A549 (cell line): Measurements from ENCODE around the gene CLDN2. TPM values are rescaled to one million over a fixed set of nuclear protein-coding genes. Genes with fewer than 3 reads are reported as not detected.

ENCODE experiments used
- ATAC-seq, 2 experiments: fragments of 200-7000 bp in 1 of 2; fragments of >200 bp in 1 of 2; cut with Nextera tagmentation in 1 of 2; cut with Tn5 transposase in 1 of 2; 3 replicates each; pipeline versions ENCODE4 v1.8.0 to v1.9.1; 2018 to 2020; ENCODE audit warnings: mild to moderate bottlenecking in 1 of 2, moderate library complexity in 1 of 2
- CTCF ChIA-PET: fragments of 300-600 bp; sonication (Branson Sonifier 250); formaldehyde crosslinking; extraction: SDS; loops from one replicate; lab custom pipeline; 2021; ENCODE audit warnings: antibody characterized with exemption, inconsistent platforms; lab: Yijun Ruan, JAX
- POLR2A ChIA-PET: fragments of 350-600 bp; formaldehyde crosslinking; extraction: SDS; loops from one replicate; lab custom pipeline; 2021; ENCODE audit warnings: antibody characterized with exemption, inconsistent platforms; lab: Yijun Ruan, JAX
- DNase-seq, 2 experiments: peaks; one replicate each; pipeline versions ENCODE4 v3.0.0 to v3.0.0-alpha.2; 2011 to 2016; ENCODE audit warnings: low read depth in 1 of 2, low spot score in 1 of 2
- FAIRE-seq: peaks from 2 replicates; lab custom pipeline; 2011; peaks lifted over from hg19 to GRCh38; lab: Jason Lieb, UNC
- H3K27ac ChIP-seq, 2 experiments: fragments of >200 bp; sonication (Bioruptor Twin); formaldehyde crosslinking; 3 replicates each; pipeline ENCODE4 v1.5.1; 2016 to 2017
- H3K4me1 ChIP-seq: fragments of >200 bp; sonication (Bioruptor Twin); formaldehyde crosslinking; 3 replicates; pipeline ENCODE4 v1.6.1; 2016
- H3K4me2 ChIP-seq: fragments of >200 bp; sonication (Bioruptor Twin); formaldehyde crosslinking; 3 replicates; pipeline ENCODE4 v1.6.1; 2016
- H3K4me3 ChIP-seq: fragments of >200 bp; sonication (Bioruptor Twin); formaldehyde crosslinking; 3 replicates; pipeline ENCODE4 v1.5.1; 2016
- H3K9me3 ChIP-seq: fragments of >200 bp; sonication (Bioruptor Twin); formaldehyde crosslinking; 3 replicates; pipeline ENCODE4 v1.6.1; 2016
- CEBPB ChIP-seq, 2 experiments: fragments of >200 bp in 1 of 2; sonication (Bioruptor Twin) in 1 of 2; formaldehyde crosslinking in 1 of 2; IDR thresholded peaks; 2 replicates each; pipeline ENCODE4 v1.6.1; 2012 to 2016
- CHD2 ChIP-seq: fragments of 150-350 bp; IDR thresholded peaks from 2 replicates; pipeline ENCODE4 v1.6.1; 2014; ENCODE audit warnings: low read length; ENCODE audit not compliant: partially characterized antibody
- CHD4 ChIP-seq: fragments of 200-600 bp; sonication (generic); IDR thresholded peaks from 2 replicates; pipeline ENCODE4 v1.6.1; 2016; ENCODE audit warnings: antibody characterized with exemption, mild to moderate bottlenecking, borderline replicate concordance
- EHF ChIP-seq: fragments of 250-450 bp; sonication (Bioruptor Pico); IDR thresholded peaks from 2 replicates; pipeline ENCODE4 v1.5.0; 2020; ENCODE audit warnings: mild to moderate bottlenecking
- EHMT2 ChIP-seq: fragments of 200-600 bp; sonication (generic); IDR thresholded peaks from 2 replicates; pipeline ENCODE4 v1.6.1; 2016; ENCODE audit warnings: antibody characterized with exemption, low read depth, mild to moderate bottlenecking, moderate library complexity
- ESRRA ChIP-seq: fragments of 150-350 bp; IDR thresholded peaks from 2 replicates; pipeline ENCODE4 v1.6.1; 2014; ENCODE audit warnings: mild to moderate bottlenecking, low read length, borderline replicate concordance
- FOSB ChIP-seq: fragments of 250-450 bp; sonication (Bioruptor Pico); IDR thresholded peaks from 2 replicates; pipeline ENCODE4 v1.5.0; 2020; ENCODE audit warnings: mild to moderate bottlenecking, moderate library complexity
- FOXS1 ChIP-seq: fragments of 250-450 bp; sonication (Bioruptor Pico); IDR thresholded peaks from 2 replicates; pipeline ENCODE4 v1.5.0; 2020; ENCODE audit warnings: mild to moderate bottlenecking, moderate library complexity
- HDAC2 ChIP-seq: fragments of 200-600 bp; sonication (generic); IDR thresholded peaks from 2 replicates; pipeline ENCODE4 v1.6.1; 2016
- JUN ChIP-seq, 2 experiments: fragments of >200 bp; sonication (Bioruptor Twin); formaldehyde crosslinking; IDR thresholded peaks; 2 replicates in 1 of 2; 3 replicates in 1 of 2; pipeline ENCODE4 v1.6.1; 2016 to 2017
- KDM1A ChIP-seq: fragments of 200-600 bp; sonication (generic); IDR thresholded peaks from 2 replicates; pipeline ENCODE4 v1.6.1; 2016; ENCODE audit warnings: low read depth, mild to moderate bottlenecking
- MYC ChIP-seq: IDR thresholded peaks from 2 replicates; pipeline ENCODE4 v1.6.1; 2012; ENCODE audit warnings: mild to moderate bottlenecking, inconsistent platforms, low read length, improper control_type of control experiment, borderline replicate concordance
- NFE2L2 ChIP-seq: fragments of 150-350 bp; conservative IDR thresholded peaks from 2 replicates; pipeline ENCODE4 v1.6.1; 2014; ENCODE audit warnings: low read length
- NPAS2 ChIP-seq: fragments of 250-450 bp; sonication (Bioruptor Pico); IDR thresholded peaks from 2 replicates; pipeline ENCODE4 v1.8.0; 2022; ENCODE audit warnings: mild to moderate bottlenecking, moderate library complexity, borderline replicate concordance
- POLR2AphosphoS2 ChIP-seq: conservative IDR thresholded peaks from 2 replicates; pipeline ENCODE4 v1.6.1; 2012; ENCODE audit warnings: low read length, improper control_type of control experiment, inconsistent platforms
- RAD21 ChIP-seq, 2 experiments: fragments of >200 bp in 1 of 2; sonication (Bioruptor Twin) in 1 of 2; formaldehyde crosslinking in 1 of 2; IDR thresholded peaks in 1 of 2; conservative IDR thresholded peaks in 1 of 2; 2 replicates in 1 of 2; 3 replicates in 1 of 2; pipeline ENCODE4 v1.6.1; 2012 to 2018; ENCODE audit warnings: inconsistent platforms in 1 of 2
- RCOR1 ChIP-seq: fragments of 150-350 bp; IDR thresholded peaks from 2 replicates; pipeline ENCODE4 v1.6.1; 2014; ENCODE audit warnings: antibody characterized with exemption, low read length, low read depth
- RNF2 ChIP-seq: fragments of 200-600 bp; sonication (generic); IDR thresholded peaks from 2 replicates; pipeline ENCODE4 v1.6.1; 2016; ENCODE audit warnings: low read depth, mild to moderate bottlenecking, antibody characterized with exemption, moderate library complexity, borderline replicate concordance
- SMC3 ChIP-seq: fragments of >200 bp; sonication (Bioruptor Twin); formaldehyde crosslinking; IDR thresholded peaks from 3 replicates; pipeline ENCODE4 v1.6.1; 2018; ENCODE audit warnings: inconsistent platforms
- TFCP2L1 ChIP-seq: fragments of 250-450 bp; sonication (Bioruptor Pico); IDR thresholded peaks from 2 replicates; pipeline ENCODE4 v1.5.0; 2021; ENCODE audit warnings: mild to moderate bottlenecking
- WGBS: methylation state at CpG from one replicate; pipeline ENCODE4 v1.1.6; 2017; ENCODE audit errors: missing lambda C conversion rate; 5-methylcytosine and 5-hydroxymethylcytosine counted together
- polyA plus RNA-seq, 4 experiments: library from polyadenylated mRNA; depleted of rRNA in 3 of 4; stranded (reverse); fragments of >200 nt; fragmentation: RNase III in 1 of 4; extraction: RNeasy Plus Mini Kit Qiagen cat#74134 plus additional on column Dnase treatment in 1 of 4; gene quantifications; 2 replicates in 3 of 4; 3 replicates in 1 of 4; pipeline ENCODE4 v1.2.3, GENCODE V29; 2011 to 2017
- TF ChIP-seq, protein P1 (sequence below): fragments of 250-450 bp; sonication (Bioruptor Pico); IDR thresholded peaks from 2 replicates; pipeline ENCODE4 v1.5.0; 2020; ENCODE audit warnings: low read depth, mild to moderate bottlenecking, moderate library complexity
- TF ChIP-seq, protein P2 (sequence below): IDR thresholded peaks from 2 replicates; pipeline ENCODE4 v1.6.1; 2012
- TF ChIP-seq, protein P3 (sequence below): fragments of >200 bp; sonication (Bioruptor Twin); formaldehyde crosslinking; IDR thresholded peaks from 3 replicates; pipeline ENCODE4 v1.5.1; 2016
- TF ChIP-seq, protein P4 (sequence below): fragments of 150-350 bp; IDR thresholded peaks from 2 replicates; pipeline ENCODE4 v1.6.1; 2014; ENCODE audit warnings: low read depth, mild to moderate bottlenecking, low read length
- TF ChIP-seq, protein P5 (sequence below): fragments of 200-600 bp; sonication (generic); IDR thresholded peaks from 2 replicates; pipeline ENCODE4 v1.6.1; 2016; ENCODE audit warnings: antibody characterized with exemption, mild to moderate bottlenecking, moderate library complexity
- TF ChIP-seq, protein P6 (sequence below): fragments of >200 bp; sonication (Bioruptor Twin); formaldehyde crosslinking; IDR thresholded peaks from 3 replicates; pipeline ENCODE4 v1.6.1; 2016

CLDN2 gene
- polyA plus RNA-seq, 2 of the 4 experiments (the other 2 are of a cell fraction) = 28.1 to 28.6 TPM

DNA sequence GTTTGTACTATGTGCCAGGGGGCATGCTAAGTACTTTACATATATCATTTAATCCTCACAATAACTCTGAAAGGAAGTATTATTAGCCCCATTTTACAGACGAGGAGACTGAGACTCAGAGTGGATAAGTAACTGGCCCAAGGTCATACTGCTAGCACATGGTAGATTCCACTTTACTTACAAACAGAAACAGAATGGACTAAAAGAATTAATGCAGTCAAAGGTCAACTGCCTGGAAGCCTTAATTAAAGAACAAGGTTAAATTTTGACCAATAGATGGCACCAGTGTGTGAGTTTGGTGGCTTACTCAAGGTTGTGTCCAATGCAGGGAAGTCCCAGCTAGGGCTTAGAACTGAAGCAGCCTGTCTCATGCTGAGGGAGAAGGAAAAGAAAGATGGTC lies 21.7 kb upstream of the CLDN2 start:
- Histone ChIP-seq H3K4me3 (no peak overlapping the region), H3K4me2 (peak overlapping the region; percentile 19; the same call in 2 of the 3 replicates), H3K4me1 (peaks cover 65% of the 10 kb centered on the region), H3K9me3 (no peaks in the 10 kb centered on the region), H3K27ac (peak overlapping the region; percentile 88 to 90)
- POLR2A ChIA-PET = interaction anchor here (0.7 to 0.9 kb wide), 2 partner anchors 34 to 61 kb away, joined by 3 to 6 read pairs; no protein-coding TSS in a partner anchor
- ATAC-seq (peak in 1 of 2 experiments; percentile 55; a peak in 3 of 6 replicates), DNase-seq (peak; percentile 42 to 74), FAIRE-seq (peak; percentile 97)
- TF ChIP-seq, protein P1, sequence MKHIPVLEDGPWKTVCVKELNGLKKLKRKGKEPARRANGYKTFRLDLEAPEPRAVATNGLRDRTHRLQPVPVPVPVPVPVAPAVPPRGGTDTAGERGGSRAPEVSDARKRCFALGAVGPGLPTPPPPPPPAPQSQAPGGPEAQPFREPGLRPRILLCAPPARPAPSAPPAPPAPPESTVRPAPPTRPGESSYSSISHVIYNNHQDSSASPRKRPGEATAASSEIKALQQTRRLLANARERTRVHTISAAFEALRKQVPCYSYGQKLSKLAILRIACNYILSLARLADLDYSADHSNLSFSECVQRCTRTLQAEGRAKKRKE = no peak
- TF ChIP-seq EHMT2 = no peak
- 0 out of 5 replicates have a peak, but pooled peaks of 1 of the 2 experiments have one; percentile 4 for TF ChIP-seq JUN (IDR thresholded peaks at IDR 0.05)
- no peak for TF ChIP-seq RNF2
- peak; percentile 92 for TF ChIP-seq HDAC2
- TF ChIP-seq, protein P2, sequence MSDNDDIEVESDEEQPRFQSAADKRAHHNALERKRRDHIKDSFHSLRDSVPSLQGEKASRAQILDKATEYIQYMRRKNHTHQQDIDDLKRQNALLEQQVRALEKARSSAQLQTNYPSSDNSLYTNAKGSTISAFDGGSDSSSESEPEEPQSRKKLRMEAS = 0 out of 2 replicates have a peak, but pooled peaks have one; percentile 17
- TF ChIP-seq KDM1A = peak; percentile 93
- TF ChIP-seq, protein P3, sequence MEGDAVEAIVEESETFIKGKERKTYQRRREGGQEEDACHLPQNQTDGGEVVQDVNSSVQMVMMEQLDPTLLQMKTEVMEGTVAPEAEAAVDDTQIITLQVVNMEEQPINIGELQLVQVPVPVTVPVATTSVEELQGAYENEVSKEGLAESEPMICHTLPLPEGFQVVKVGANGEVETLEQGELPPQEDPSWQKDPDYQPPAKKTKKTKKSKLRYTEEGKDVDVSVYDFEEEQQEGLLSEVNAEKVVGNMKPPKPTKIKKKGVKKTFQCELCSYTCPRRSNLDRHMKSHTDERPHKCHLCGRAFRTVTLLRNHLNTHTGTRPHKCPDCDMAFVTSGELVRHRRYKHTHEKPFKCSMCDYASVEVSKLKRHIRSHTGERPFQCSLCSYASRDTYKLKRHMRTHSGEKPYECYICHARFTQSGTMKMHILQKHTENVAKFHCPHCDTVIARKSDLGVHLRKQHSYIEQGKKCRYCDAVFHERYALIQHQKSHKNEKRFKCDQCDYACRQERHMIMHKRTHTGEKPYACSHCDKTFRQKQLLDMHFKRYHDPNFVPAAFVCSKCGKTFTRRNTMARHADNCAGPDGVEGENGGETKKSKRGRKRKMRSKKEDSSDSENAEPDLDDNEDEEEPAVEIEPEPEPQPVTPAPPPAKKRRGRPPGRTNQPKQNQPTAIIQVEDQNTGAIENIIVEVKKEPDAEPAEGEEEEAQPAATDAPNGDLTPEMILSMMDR = peak; percentile 59
- TF ChIP-seq, protein P4, sequence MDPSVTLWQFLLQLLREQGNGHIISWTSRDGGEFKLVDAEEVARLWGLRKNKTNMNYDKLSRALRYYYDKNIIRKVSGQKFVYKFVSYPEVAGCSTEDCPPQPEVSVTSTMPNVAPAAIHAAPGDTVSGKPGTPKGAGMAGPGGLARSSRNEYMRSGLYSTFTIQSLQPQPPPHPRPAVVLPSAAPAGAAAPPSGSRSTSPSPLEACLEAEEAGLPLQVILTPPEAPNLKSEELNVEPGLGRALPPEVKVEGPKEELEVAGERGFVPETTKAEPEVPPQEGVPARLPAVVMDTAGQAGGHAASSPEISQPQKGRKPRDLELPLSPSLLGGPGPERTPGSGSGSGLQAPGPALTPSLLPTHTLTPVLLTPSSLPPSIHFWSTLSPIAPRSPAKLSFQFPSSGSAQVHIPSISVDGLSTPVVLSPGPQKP = no peak
- no peak for TF ChIP-seq TFCP2L1 (CRISPR knock-in tag)
- peak; percentile 74 for TF ChIP-seq SMC3
- TF ChIP-seq POLR2AphosphoS2 = no peak
- no peak for TF ChIP-seq CHD2
- no peak for TF ChIP-seq FOXS1 (CRISPR knock-in tag)
- TF ChIP-seq RAD21 (conservative IDR thresholded peaks at IDR 0.05 in 1 of 2, IDR thresholded peaks at IDR 0.05 in 1 of 2) = peak; percentile 76 to 83
- peak; percentile 16; the same call in 1 of the 2 replicates for TF ChIP-seq ESRRA
- peak; percentile 68; the same call in 1 of the 2 replicates for TF ChIP-seq CHD4
- TF ChIP-seq EHF (CRISPR knock-in tag) = no peak
- WGBS = 8% methylated on average over 1 of the region's 1 CpG
- CTCF ChIA-PET = interaction anchor here (0.7 to 7.7 kb wide), 29 partner anchors 8 to 583 kb away, joined by 3 to 94 read pairs (median 5); partner anchors contain the start of gene CLDN2

DNA sequence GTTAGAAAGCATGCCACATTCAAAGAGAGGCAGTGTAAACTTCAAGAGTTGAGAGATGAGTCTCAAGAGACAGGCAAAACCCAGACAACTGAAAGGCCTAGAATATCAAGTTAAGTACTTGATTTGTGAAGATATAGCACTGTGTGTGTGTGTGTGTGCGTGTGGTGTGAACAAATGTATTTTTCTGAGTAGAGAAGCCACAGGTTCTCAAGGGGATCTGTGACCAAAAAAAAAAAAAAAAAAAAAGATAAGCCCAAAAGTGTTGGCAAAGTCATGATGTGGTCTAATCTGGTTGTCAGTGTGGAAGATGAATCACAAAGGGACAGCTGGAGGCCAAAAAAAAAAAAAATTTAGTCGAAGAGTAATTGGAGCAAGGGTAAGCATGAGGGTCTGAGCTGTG lies 20.9 kb upstream of the CLDN2 start:
- TF ChIP-seq CEBPB (IDR thresholded peaks at IDR 0.05) (no peak), FOSB (CRISPR knock-in tag) (no peak), RCOR1 (no peak), FOXS1 (CRISPR knock-in tag) (no peak), CHD2 (no peak), SMC3 (no peak), JUN (IDR thresholded peaks at IDR 0.05) (no peak), POLR2AphosphoS2 (no peak), MYC (no peak), CHD4 (no peak), NFE2L2 (no peak), NPAS2 (CRISPR knock-in tag) (no peak)
- TF ChIP-seq, protein P5, sequence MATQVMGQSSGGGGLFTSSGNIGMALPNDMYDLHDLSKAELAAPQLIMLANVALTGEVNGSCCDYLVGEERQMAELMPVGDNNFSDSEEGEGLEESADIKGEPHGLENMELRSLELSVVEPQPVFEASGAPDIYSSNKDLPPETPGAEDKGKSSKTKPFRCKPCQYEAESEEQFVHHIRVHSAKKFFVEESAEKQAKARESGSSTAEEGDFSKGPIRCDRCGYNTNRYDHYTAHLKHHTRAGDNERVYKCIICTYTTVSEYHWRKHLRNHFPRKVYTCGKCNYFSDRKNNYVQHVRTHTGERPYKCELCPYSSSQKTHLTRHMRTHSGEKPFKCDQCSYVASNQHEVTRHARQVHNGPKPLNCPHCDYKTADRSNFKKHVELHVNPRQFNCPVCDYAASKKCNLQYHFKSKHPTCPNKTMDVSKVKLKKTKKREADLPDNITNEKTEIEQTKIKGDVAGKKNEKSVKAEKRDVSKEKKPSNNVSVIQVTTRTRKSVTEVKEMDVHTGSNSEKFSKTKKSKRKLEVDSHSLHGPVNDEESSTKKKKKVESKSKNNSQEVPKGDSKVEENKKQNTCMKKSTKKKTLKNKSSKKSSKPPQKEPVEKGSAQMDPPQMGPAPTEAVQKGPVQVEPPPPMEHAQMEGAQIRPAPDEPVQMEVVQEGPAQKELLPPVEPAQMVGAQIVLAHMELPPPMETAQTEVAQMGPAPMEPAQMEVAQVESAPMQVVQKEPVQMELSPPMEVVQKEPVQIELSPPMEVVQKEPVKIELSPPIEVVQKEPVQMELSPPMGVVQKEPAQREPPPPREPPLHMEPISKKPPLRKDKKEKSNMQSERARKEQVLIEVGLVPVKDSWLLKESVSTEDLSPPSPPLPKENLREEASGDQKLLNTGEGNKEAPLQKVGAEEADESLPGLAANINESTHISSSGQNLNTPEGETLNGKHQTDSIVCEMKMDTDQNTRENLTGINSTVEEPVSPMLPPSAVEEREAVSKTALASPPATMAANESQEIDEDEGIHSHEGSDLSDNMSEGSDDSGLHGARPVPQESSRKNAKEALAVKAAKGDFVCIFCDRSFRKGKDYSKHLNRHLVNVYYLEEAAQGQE = no peak
- TF ChIP-seq, protein P6, sequence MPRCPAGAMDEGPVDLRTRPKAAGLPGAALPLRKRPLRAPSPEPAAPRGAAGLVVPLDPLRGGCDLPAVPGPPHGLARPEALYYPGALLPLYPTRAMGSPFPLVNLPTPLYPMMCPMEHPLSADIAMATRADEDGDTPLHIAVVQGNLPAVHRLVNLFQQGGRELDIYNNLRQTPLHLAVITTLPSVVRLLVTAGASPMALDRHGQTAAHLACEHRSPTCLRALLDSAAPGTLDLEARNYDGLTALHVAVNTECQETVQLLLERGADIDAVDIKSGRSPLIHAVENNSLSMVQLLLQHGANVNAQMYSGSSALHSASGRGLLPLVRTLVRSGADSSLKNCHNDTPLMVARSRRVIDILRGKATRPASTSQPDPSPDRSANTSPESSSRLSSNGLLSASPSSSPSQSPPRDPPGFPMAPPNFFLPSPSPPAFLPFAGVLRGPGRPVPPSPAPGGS = no peak
- ChIA-PET POLR2A (no interaction called here), CTCF (interaction anchor here (0.7 to 7.7 kb wide), 22 partner anchors 9 to 373 kb away, joined by 3 to 94 read pairs (median 6); partner anchors contain the start of gene CLDN2)
- DNase-seq (no peak), FAIRE-seq (no peak), ATAC-seq (no peak)
- peak overlapping the region; percentile 88 to 90 for H3K27ac ChIP-seq
- 28% methylated on average over 2 of the region's 2 CpGs for WGBS
- H3K4me1 ChIP-seq = peaks cover 59% of the 10 kb centered on the region
- H3K4me2 ChIP-seq = peak overlapping the region; percentile 19; the same call in 2 of the 3 replicates
- H3K4me3 ChIP-seq = no peak overlapping the region
- no peaks in the 10 kb centered on the region for H3K9me3 ChIP-seq
